Right lobe of liver (tissue), 6 donors: ENCODE results near the gene RAB40AL. TPM values are rescaled to one million over a fixed set of nuclear protein-coding genes. Genes with fewer than 3 reads are reported as not detected.
"Not testable (repeated sequence)": the region's sequence is repeated elsewhere in the genome, so short reads cannot be mapped to it uniquely, and the experiment has no call there.

Experiments
- ATAC-seq, 4 donors: fragments of 200-7000 bp; cut with Tn5 transposase; one replicate each; pipeline ENCODE4 v1.9.1; 2020; ENCODE audit warnings: mild to moderate bottlenecking in 4 of 4, moderate library complexity in 4 of 4
- DNase-seq, 3 donors: peaks; one replicate each; pipeline ENCODE4 v3.0.0-alpha.2; 2020
- H3K27ac ChIP-seq, 3 donors: fragments of 200-600 bp; one replicate each; pipeline ENCODE4 v1.8.0; 2022
- H3K27me3 ChIP-seq, 2 donors: fragments of 200-600 bp; one replicate each; pipeline ENCODE4 v1.8.0; 2022
- H3K36me3 ChIP-seq, 4 donors: fragments of 200-600 bp; sonication (generic) in 1 of 4; one replicate each; pipeline versions ENCODE4 v1.5.1 to v1.8.0; 2017 to 2022; ENCODE audit warnings: control low read depth in 1 of 4
- H3K4me1 ChIP-seq, 4 donors: fragments of 200-600 bp; sonication (generic) in 1 of 4; one replicate each; pipeline versions ENCODE4 v1.5.1 to v1.8.0; 2017 to 2022; ENCODE audit warnings: control low read depth in 1 of 4
- H3K4me3 ChIP-seq, 3 donors: fragments of 200-600 bp; one replicate each; pipeline ENCODE4 v1.8.0; 2022
- H3K9me3 ChIP-seq, 4 donors: fragments of 200-600 bp; sonication (generic) in 1 of 4; one replicate each; pipeline versions ENCODE4 v1.5.1 to v1.8.0; 2017 to 2022; ENCODE audit warnings: control low read depth in 1 of 4
- CTCF ChIP-seq, 4 donors: fragments of 200-600 bp in 3 of 4; fragments of 450-650 bp in 1 of 4; IDR thresholded peaks; one replicate each; pipeline versions ENCODE4 v1.5.1 to v1.8.0; 2016 to 2022; ENCODE audit warnings: antibody characterized with exemption in 4 of 4, mild to moderate bottlenecking in 2 of 4
- POLR2A ChIP-seq: fragments of 450-650 bp; IDR thresholded peaks from one replicate; pipeline ENCODE4 v1.6.1; 2017; ENCODE audit warnings: antibody characterized with exemption, mild to moderate bottlenecking
- WGBS: methylation state at CpG from one replicate; pipeline ENCODE4 v1.1.6; 2018; ENCODE audit warnings: low coverage, low lambda C conversion rate; ENCODE audit not compliant: insufficient coverage; ENCODE audit errors: missing lambda C conversion rate; 5-methylcytosine and 5-hydroxymethylcytosine counted together
- intact Hi-C, 2 donors: fragments of 100-400 bp; cut with DNase I; formaldehyde crosslinking; loops; one replicate each; pipeline versions ENCODE4 v1.11.2 to v1.14.1; 2022
- long read RNA-seq: library from polyadenylated mRNA; unstranded; transcript quantifications from one replicate; pipeline ENCODE4 v2.0.0, GENCODE V29; 2019
- total RNA-seq, 6 experiments: library from RNA; depleted of rRNA in 2 of 6; stranded (reverse); fragments of >200 nt in 2 of 6; fragmentation: NEBNext Ultra II Directional in 3 of 6; extraction: Animal tissue kit (Norgen Biotek cat#: 25700) in 3 of 6; gene quantifications; one replicate each; pipeline versions ENCODE4 v1.1.0 to v1.2.4, GENCODE V29; 2016 to 2023
- donor health status: DM: no; HTN: yes; CAD: no.
- donor health status: DM: no; HTN: no; CAD: no.
- donor health status: DM: no; HTN: no; CAD: no.
- donor health status: DM: no; HTN: yes; CAD: no.
- donor health status: DM: no; HTN: yes; CAD: no.

The RAB40AL gene
- under 1 TPM; 0.25 to 0.64 (median 0.41) TPM for total RNA-seq
- long read RNA-seq, result 0 reads

GRCh38 chrX:102936972-102937371 lies at the start of gene RAB40AL:
RAB40AL (plus strand) TSS chrX:102937272; CDS start chrX:102937319, 47 bp downstream.
- DNase-seq, H3K4me1 ChIP-seq, H3K4me3 ChIP-seq, ATAC-seq, H3K36me3 ChIP-seq, H3K27ac ChIP-seq, H3K27me3 ChIP-seq, H3K9me3 ChIP-seq, intact Hi-C loops: not testable (repeated sequence)
- 87% methylated on average over 15 of the region's 15 CpGs for WGBS

GRCh38 chrX:102887687-102888086 lies 49.4 kb upstream of the RAB40AL start:
- intact Hi-C loops, result no loop called here
- H3K36me3 ChIP-seq, result no peaks in the 10 kb centered on the region
- H3K9me3 ChIP-seq, result no peaks in the 10 kb centered on the region
- ATAC-seq, result no peak
- no peak overlapping the region for H3K27ac ChIP-seq
- WGBS, result 54% methylated on average over 3 of the region's 3 CpGs
- no peaks in the 10 kb centered on the region for H3K4me1 ChIP-seq
- no peak for TF ChIP-seq POLR2A
- no peak overlapping the region for H3K4me3 ChIP-seq
- H3K27me3 ChIP-seq, result no peaks in the 10 kb centered on the region
- no peak for DNase-seq

GRCh38 chrX:102892103-102892502 lies 45.0 kb upstream of the RAB40AL start:
- no peak for ATAC-seq
- Histone ChIP-seq H3K27ac (no peak overlapping the region), H3K4me1 (no peaks in the 10 kb centered on the region), H3K36me3 (no peaks in the 10 kb centered on the region), H3K4me3 (no peak overlapping the region), H3K27me3 (no peaks in the 10 kb centered on the region), H3K9me3 (no peaks in the 10 kb centered on the region)
- intact Hi-C loops, result no loop called here
- 29% methylated on average over 1 of the region's 1 CpG for WGBS
- no peak for DNase-seq
- TF ChIP-seq CTCF (IDR thresholded peaks at IDR 0.05) (no peak), POLR2A (no peak)

GRCh38 chrX:102899940-102900916 lies 36.8 kb upstream of the RAB40AL start:
- H3K27me3 ChIP-seq, result no peaks in the 10 kb centered on the region
- no peaks in the 10 kb centered on the region for H3K9me3 ChIP-seq
- peak; percentile 47 to 70 (median 68) for TF ChIP-seq CTCF (IDR thresholded peaks at IDR 0.05)
- no peak for TF ChIP-seq POLR2A
- no peaks in the 10 kb centered on the region for H3K36me3 ChIP-seq
- DNase-seq, result peak in 2 of 3 donors; percentile 27 to 42
- intact Hi-C loops, result no loop called here
- H3K4me1 ChIP-seq, result no peaks in the 10 kb centered on the region
- no peak overlapping the region for H3K4me3 ChIP-seq
- ATAC-seq, result peak; percentile 74 to 88 (median 79)
- 25% methylated on average over 15 of the region's 15 CpGs for WGBS
- H3K27ac ChIP-seq, result no peak overlapping the region

- DNase-seq, result no peak
- no peaks in the 10 kb centered on the region for H3K27me3 ChIP-seq
- H3K27ac ChIP-seq, result no peak overlapping the region
- no peaks in the 10 kb centered on the region for H3K4me1 ChIP-seq
- no peak for TF ChIP-seq CTCF (IDR thresholded peaks at IDR 0.05)
- no peak for TF ChIP-seq POLR2A
- no peaks in the 10 kb centered on the region for H3K36me3 ChIP-seq
- H3K9me3 ChIP-seq, result no peaks in the 10 kb centered on the region
- intact Hi-C loops, result no loop called here
- no peak for ATAC-seq
- H3K4me3 ChIP-seq, result no peak overlapping the region
These were observed 34.7 kb upstream of the RAB40AL start for GRCh38 chrX:102902355-102902754.
